GM21529 (cell line): Measurements from ENCODE around the gene DAD1.
"Not testable (repeated sequence)": the region's sequence is repeated elsewhere in the genome, so short reads cannot be mapped to it uniquely, and the experiment has no call there.

Source experiments
- ATAC-seq: cut with Tn5 transposase; IDR thresholded peaks from one replicate; pipeline ENCODE4 v1.9.1; 2021; ENCODE audit not compliant: unreplicated experiment

Gene DAD1

GRCh38 chr14:22569737-22570131, 19.3 kb downstream of the DAD1 start:
- no peak for ATAC-seq

- ATAC-seq: no peak
Measured at GRCh38 chr14:22569106-22569736, 19.8 kb downstream of the DAD1 start.

- ATAC-seq: no peak
Measured at GRCh38 chr14:22567437-22567836, 21.6 kb downstream of the DAD1 start.

- no peak for ATAC-seq
Measured at GRCh38 chr14:22566845-22567244, 22.2 kb downstream of the DAD1 start.

GRCh38 chr14:22566266-22566665, 22.8 kb downstream of the DAD1 start:
- ATAC-seq: not testable (repeated sequence)

GRCh38 chr14:22565391-22565945, 23.6 kb downstream of the DAD1 start:
- peak; percentile 43 for ATAC-seq

GRCh38 chr14:22564463-22564862, 24.6 kb downstream of the DAD1 start:
- ATAC-seq: no peak

GRCh38 chr14:22563987-22564386, 25.0 kb downstream of the DAD1 start:
- ATAC-seq: peak; percentile 38

- no peak for ATAC-seq
Measured at GRCh38 chr14:22561661-22562579, 27.1 kb downstream of the DAD1 start.

GRCh38 chr14:22561366-22561660, 27.7 kb downstream of the DAD1 start:
- no peak for ATAC-seq

GRCh38 chr14:22560662-22561365, 28.2 kb downstream of the DAD1 start:
- ATAC-seq: no peak

- no peak for ATAC-seq
Measured at GRCh38 chr14:22559041-22559440, 30.0 kb downstream of the DAD1 start.

- ATAC-seq: no peak
Measured at GRCh38 chr14:22558221-22558913, 30.7 kb downstream of the DAD1 start.

GRCh38 chr14:22557846-22558220, 31.2 kb downstream of the DAD1 start:
- ATAC-seq: no peak

GRCh38 chr14:22556990-22557623, 31.9 kb downstream of the DAD1 start:
- peak; percentile 27 for ATAC-seq

GRCh38 chr14:22556021-22556989, 32.7 kb downstream of the DAD1 start:
- peak; percentile 66 for ATAC-seq

- ATAC-seq: no peak
Measured at GRCh38 chr14:22555384-22556011, 33.5 kb downstream of the DAD1 start.

- no peak for ATAC-seq
Measured at GRCh38 chr14:22554498-22555383, 34.3 kb downstream of the DAD1 start.
